HepG2 (cell line): Measurements from ENCODE around the gene PTPA. TPM values are rescaled to one million over a fixed set of nuclear protein-coding genes. Genes with fewer than 3 reads are reported as not detected.

Experiments
- ATAC-seq: fragments of 200-7000 bp; cut with Tn5 transposase; 3 replicates; pipeline ENCODE4 v1.9.1; 2020; ENCODE audit warnings: mild to moderate bottlenecking, moderate library complexity
- BruUV-seq: library from RNA; stranded (reverse); fragments of 400-500 nt; replicated peaks from 2 replicates; lab custom pipeline; 2021; lab: Mats Ljungman, UMichigan
- CTCF ChIA-PET: fragments of 300-600 bp; formaldehyde crosslinking; extraction: SDS; loops from one replicate; lab custom pipeline; 2021; ENCODE audit warnings: low total read pairs, inconsistent platforms, low intra/inter-chr PET ratio; lab: Yijun Ruan, JAX
- POLR2A ChIA-PET: fragments of 350-600 bp; sonication (Branson Sonifier 250); formaldehyde crosslinking; loops from one replicate; lab custom pipeline; 2020; ENCODE audit warnings: antibody characterized with exemption, inconsistent platforms; lab: Yijun Ruan, JAX
- DNase-seq: peaks from one replicate; pipeline ENCODE4 v3.0.0-alpha.2; 2015; ENCODE audit warnings: low spot score
- FAIRE-seq: peaks from 3 replicates; lab custom pipeline; 2011; peaks lifted over from hg19 to GRCh38; lab: Jason Lieb, UNC
- H2AFZ ChIP-seq: one replicate; pipeline ENCODE4 v1.6.1; 2011; ENCODE audit warnings: low read length, inconsistent platforms
- H3K27ac ChIP-seq: fragments of 300-600 bp; 3 replicates; pipeline ENCODE4 v1.8.0; 2011; ENCODE audit warnings: mixed run types, mild to moderate bottlenecking, mixed read lengths, low read length, inconsistent platforms; ENCODE audit not compliant: insufficient read depth; ENCODE audit errors: extremely low read length
- H3K27me3 ChIP-seq, 2 experiments: fragments of 200-600 bp in 1 of 2; 2 replicates in 1 of 2; 3 replicates in 1 of 2; pipeline versions ENCODE4 v1.6.0 to v1.8.0; 2011; ENCODE audit warnings: low read length in 2 of 2, mild to moderate bottlenecking in 2 of 2, moderate library complexity in 2 of 2, inconsistent platforms in 1 of 2; ENCODE audit not compliant: insufficient read depth in 2 of 2, control insufficient read depth in 1 of 2
- H3K36me3 ChIP-seq, 2 experiments: fragments of 200-600 bp in 1 of 2; replicated peaks in 1 of 2; 2 replicates in 1 of 2; 3 replicates in 1 of 2; pipeline versions ENCODE4 v1.5.1 to v1.8.0; 2011; ENCODE audit warnings: low read length in 2 of 2, inconsistent platforms in 1 of 2; ENCODE audit not compliant: insufficient read depth in 2 of 2, control insufficient read depth in 1 of 2
- H3K4me1 ChIP-seq: 2 replicates; pipeline ENCODE4 v1.5.1; 2012; ENCODE audit warnings: low read length, inconsistent platforms; ENCODE audit not compliant: insufficient read depth
- H3K4me2 ChIP-seq: 2 replicates; pipeline ENCODE4 v1.6.0; 2011; ENCODE audit warnings: low read depth, low read length, inconsistent platforms
- H3K4me3 ChIP-seq, 3 experiments: fragments of 200-600 bp in 1 of 3; sonication (generic), shearing (Covaris generic) in 1 of 3; replicated peaks in 1 of 3; 2 replicates each; pipeline ENCODE4 v1.5.1; 2011 to 2016; ENCODE audit warnings: low read length in 3 of 3, inconsistent platforms in 2 of 3, low read depth in 2 of 3, mild to moderate bottlenecking in 2 of 3, control low read depth in 1 of 3, mixed read lengths in 1 of 3; ENCODE audit not compliant: insufficient read depth in 1 of 3
- H3K79me2 ChIP-seq: one replicate; pipeline ENCODE4 v1.6.1; 2011; ENCODE audit warnings: low read length, inconsistent platforms; ENCODE audit not compliant: insufficient read depth
- H3K9ac ChIP-seq: 2 replicates; pipeline ENCODE4 v1.6.0; 2011; ENCODE audit warnings: mild to moderate bottlenecking, low read depth, low read length, inconsistent platforms; ENCODE audit not compliant: insufficient read depth
- H3K9me3 ChIP-seq: 2 replicates; pipeline ENCODE4 v1.5.1; 2012; ENCODE audit warnings: mild to moderate bottlenecking, low read length
- H4K20me1 ChIP-seq: 2 replicates; pipeline ENCODE4 v1.6.0; 2011; ENCODE audit warnings: inconsistent platforms, mild to moderate bottlenecking, low read length, moderate library complexity; ENCODE audit not compliant: insufficient read depth
- CHCHD3 ChIP-seq: sonication (generic); formaldehyde crosslinking; IDR thresholded peaks from 2 replicates; pipeline ENCODE4 v1.8.0; 2022; ENCODE audit warnings: mild to moderate bottlenecking, missing genetic modification reagents, moderate library complexity
- DNMT1 ChIP-seq: sonication (generic); formaldehyde crosslinking; IDR thresholded peaks from 2 replicates; pipeline ENCODE4 v1.5.1; 2020; ENCODE audit warnings: mild to moderate bottlenecking, missing genetic modification reagents
- ETV6 ChIP-seq: sonication (generic); formaldehyde crosslinking; conservative IDR thresholded peaks from 2 replicates; pipeline ENCODE4 v1.4.0; 2020; ENCODE audit warnings: missing genetic modification reagents
- FOXK2 ChIP-seq: fragments of 450-650 bp; IDR thresholded peaks from 2 replicates; pipeline ENCODE4 v1.6.1; 2016
- GTF3A ChIP-seq: sonication (generic); formaldehyde crosslinking; conservative IDR thresholded peaks from 2 replicates; pipeline ENCODE4 v1.4.0; 2020; ENCODE audit warnings: mild to moderate bottlenecking, missing genetic modification reagents
- HCFC1 ChIP-seq: fragments of 150-350 bp; IDR thresholded peaks from 2 replicates; pipeline ENCODE4 v1.6.1; 2014; ENCODE audit warnings: low read depth, low read length
- MATR3 ChIP-seq: sonication (generic); formaldehyde crosslinking; IDR thresholded peaks from 2 replicates; pipeline ENCODE4 v1.4.0; 2020; ENCODE audit warnings: missing genetic modification reagents
- NFE2 ChIP-seq: sonication (generic); formaldehyde crosslinking; IDR thresholded peaks from 2 replicates; pipeline ENCODE4 v1.4.0; 2020; ENCODE audit warnings: missing genetic modification reagents
- NR2F6 ChIP-seq, 2 experiments: IDR thresholded peaks; 2 replicates each; pipeline ENCODE4 v1.6.1; 2016; ENCODE audit warnings: antibody characterized with exemption in 1 of 2, mild to moderate bottlenecking in 1 of 2
- SIN3B ChIP-seq: fragments of 150-350 bp; IDR thresholded peaks from 2 replicates; pipeline ENCODE4 v1.6.1; 2014; ENCODE audit warnings: low read length
- SRF ChIP-seq: IDR thresholded peaks from 2 replicates; pipeline ENCODE4 v1.6.1; 2011; ENCODE audit warnings: mild to moderate bottlenecking, low read depth, low read length, moderate library complexity
- THYN1 ChIP-seq: sonication (generic); formaldehyde crosslinking; IDR thresholded peaks from 2 replicates; pipeline ENCODE4 v1.8.1; 2023; ENCODE audit warnings: low read depth, mild to moderate bottlenecking, moderate library complexity, missing genetic modification reagents, borderline replicate concordance
- ZEB1 ChIP-seq: IDR thresholded peaks from 2 replicates; pipeline ENCODE4 v1.6.1; 2012; ENCODE audit warnings: mild to moderate bottlenecking, low read depth, inconsistent platforms; ENCODE audit not compliant: insufficient replicate concordance
- ZFP36L1 ChIP-seq: sonication (generic); formaldehyde crosslinking; IDR thresholded peaks from 2 replicates; pipeline ENCODE4 v1.8.0; 2022; ENCODE audit warnings: mild to moderate bottlenecking, missing genetic modification reagents, moderate library complexity
- ZNF224 ChIP-seq: sonication (generic); formaldehyde crosslinking; IDR thresholded peaks from 2 replicates; pipeline ENCODE4 v1.5.0; 2020; ENCODE audit warnings: mild to moderate bottlenecking, missing genetic modification reagents
- ZNF441 ChIP-seq: sonication (generic); formaldehyde crosslinking; IDR thresholded peaks from 2 replicates; pipeline ENCODE4 v1.7.0; 2021; ENCODE audit warnings: missing genetic modification reagents, borderline replicate concordance
- ZNF703 ChIP-seq: sonication (generic); formaldehyde crosslinking; IDR thresholded peaks from 2 replicates; pipeline ENCODE4 v1.5.1; 2020; ENCODE audit warnings: missing genetic modification reagents, mild to moderate bottlenecking, moderate library complexity, borderline replicate concordance
- ZNF75D ChIP-seq: sonication (generic); formaldehyde crosslinking; IDR thresholded peaks from 2 replicates; pipeline ENCODE4 v1.8.1; 2023; ENCODE audit warnings: missing genetic modification reagents, mild to moderate bottlenecking, borderline replicate concordance
- ZSCAN25 ChIP-seq: sonication (generic); formaldehyde crosslinking; IDR thresholded peaks from 2 replicates; pipeline ENCODE4 v1.8.0; 2022; ENCODE audit warnings: mild to moderate bottlenecking, missing genetic modification reagents
- WGBS: methylation state at CpG from one replicate; pipeline ENCODE4 v1.1.6; 2017; ENCODE audit warnings: low lambda C conversion rate; 5-methylcytosine and 5-hydroxymethylcytosine counted together
- in situ Hi-C: cut with HindIII; loops from 2 replicates; pipeline ENCODE4 v1.10.0; 2017; ENCODE audit warnings: low pct_unique_long_range_greater_than_20kb; ENCODE audit not compliant: extremely low pct_ligation_motif_present
- intact Hi-C: fragments of 100-400 bp; cut with micrococcal nuclease; formaldehyde crosslinking; loops from one replicate; pipeline ENCODE4 v1.10.0; 2022; ENCODE audit not compliant: unreplicated experiment
- polyA plus RNA-seq, 8 experiments: library from polyadenylated mRNA; depleted of rRNA in 3 of 8; stranded (reverse) in 7 of 8; unstranded in 1 of 8; fragments of >200 nt; fragmentation: Illumina TruSeq in 4 of 8; extraction: Trizol in 4 of 8; gene quantifications; 2 replicates each; pipeline versions ENCODE4 v1.2.1 to v1.2.3, GENCODE V29; 2011 to 2016; ENCODE audit warnings: low read depth in 4 of 8, missing spikeins in 1 of 8, mixed read lengths in 1 of 8; ENCODE audit not compliant: insufficient read depth in 1 of 8
- total RNA-seq, 5 experiments: library from RNA; depleted of rRNA; stranded (reverse); fragments of >200 nt; fragmentation: Illumina TruSeq; extraction: Trizol; gene quantifications; 2 replicates each; pipeline ENCODE4 v1.2.3, GENCODE V29; 2016; ENCODE audit warnings: low read depth in 1 of 5
- TF ChIP-seq, protein P1 (sequence below): IDR thresholded peaks from 2 replicates; pipeline ENCODE4 v1.6.1; 2016; ENCODE audit warnings: low read depth, control low read depth
- TF ChIP-seq, protein P2 (sequence below): sonication (generic); formaldehyde crosslinking; IDR thresholded peaks from 2 replicates; pipeline ENCODE4 v1.4.0; 2020; ENCODE audit warnings: missing genetic modification reagents, low read depth, mild to moderate bottlenecking, borderline replicate concordance
- TF ChIP-seq, protein P3 (sequence below): IDR thresholded peaks from 2 replicates; pipeline ENCODE4 v1.6.1; 2016

Gene PTPA
- total and polyA plus RNA-seq, 2 of the 13 experiments (the other 11 are each of a cell fraction or from before 2014, with no cell fraction given) = 79.3 to 105 TPM

DNA sequence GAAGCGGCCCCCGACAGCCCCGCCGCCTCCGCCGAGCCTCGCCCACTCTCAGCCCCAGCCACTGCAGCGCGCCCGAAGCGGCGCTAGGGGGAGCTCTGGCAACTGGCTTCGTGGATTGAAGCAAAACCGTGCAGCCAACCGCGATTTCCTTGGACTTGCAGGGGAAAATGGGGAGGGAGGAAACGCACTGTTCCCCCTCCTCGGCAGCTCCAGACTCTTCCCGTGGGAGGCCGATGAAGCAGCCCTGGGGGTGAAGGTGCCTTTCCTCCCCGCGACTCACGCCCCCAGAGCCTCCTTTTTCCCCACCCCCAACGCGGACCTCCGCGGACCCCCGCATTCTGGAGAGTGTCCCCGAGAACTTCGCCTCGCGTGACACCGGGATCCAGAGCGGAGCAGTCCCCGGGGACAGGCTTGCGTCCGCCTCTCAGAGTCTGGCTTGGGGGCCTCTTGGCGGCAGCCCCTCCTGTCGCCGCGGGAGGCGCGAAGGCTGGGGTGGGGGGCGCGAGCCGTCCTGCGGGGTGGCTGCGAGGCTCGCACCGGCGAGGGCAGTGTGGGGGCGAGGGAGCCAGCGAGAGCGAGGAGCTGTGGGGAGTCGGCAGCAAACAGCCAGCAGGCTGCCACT is 63.0 kb downstream of the PTPA start:
- no peak overlapping the region for H2AFZ ChIP-seq
- no peaks in the 10 kb centered on the region for H3K36me3 ChIP-seq
- 1% methylated on average over 21 of the region's 55 CpGs for WGBS
- ChIA-PET POLR2A (interaction anchor here (0.7 to 5.6 kb wide), 21 partner anchors 9 to 452 kb away, joined by 3 to 55 read pairs (median 5); partner anchors contain the start of gene NTMT1), CTCF (interaction anchor here (1.7 kb wide), 1 partner anchor 437 kb away, joined by 9 read pairs; no protein-coding TSS in a partner anchor)
- H3K4me3 ChIP-seq = peak overlapping the region; percentile 83 to 93 (median 90)
- H4K20me1 ChIP-seq = peaks cover 3% of the 10 kb centered on the region; the same call in 1 of the 2 replicates
- H3K79me2 ChIP-seq = peaks cover 5% of the 10 kb centered on the region
- ATAC-seq = peak; percentile 42
- H3K9ac ChIP-seq = peak overlapping the region; percentile 78
- peak; percentile 68 for DNase-seq
- no peak for FAIRE-seq
- H3K4me2 ChIP-seq = peak overlapping the region; percentile 94
- in situ Hi-C loops (loop anchor here (10.0 kb wide), 2 partner anchors 301 to 441 kb away; no protein-coding TSS in a partner anchor), intact Hi-C loops (loop anchor here (10.0 kb wide), 3 partner anchors 171 to 451 kb away; partner anchors contain the start of genes C9orf50 and NTMT1)
- BruUV-seq = TSS peak; percentile 59
- H3K27me3 ChIP-seq = peaks cover 11 to 38% of the 10 kb centered on the region in 2 experiments
- H3K27ac ChIP-seq = peak overlapping the region; percentile 49
- no peaks in the 10 kb centered on the region for H3K9me3 ChIP-seq
- peaks cover 47% of the 10 kb centered on the region for H3K4me1 ChIP-seq
- TF ChIP-seq MATR3 = no peak
- no peak for TF ChIP-seq THYN1
- TF ChIP-seq ZNF703 = no peak
- no peak for TF ChIP-seq DNMT1 (CRISPR knock-in tag)
- TF ChIP-seq CHCHD3 = no peak
- TF ChIP-seq NR2F6 (IDR thresholded peaks at IDR 0.05) = no peak
- TF ChIP-seq NR2F6 (CRISPR knock-in tag; IDR thresholded peaks at IDR 0.05) = peak; percentile 33; the same call in 1 of the 2 replicates
- no peak for TF ChIP-seq ZNF75D (CRISPR knock-in tag)
- TF ChIP-seq SIN3B = no peak
- TF ChIP-seq, protein P1, sequence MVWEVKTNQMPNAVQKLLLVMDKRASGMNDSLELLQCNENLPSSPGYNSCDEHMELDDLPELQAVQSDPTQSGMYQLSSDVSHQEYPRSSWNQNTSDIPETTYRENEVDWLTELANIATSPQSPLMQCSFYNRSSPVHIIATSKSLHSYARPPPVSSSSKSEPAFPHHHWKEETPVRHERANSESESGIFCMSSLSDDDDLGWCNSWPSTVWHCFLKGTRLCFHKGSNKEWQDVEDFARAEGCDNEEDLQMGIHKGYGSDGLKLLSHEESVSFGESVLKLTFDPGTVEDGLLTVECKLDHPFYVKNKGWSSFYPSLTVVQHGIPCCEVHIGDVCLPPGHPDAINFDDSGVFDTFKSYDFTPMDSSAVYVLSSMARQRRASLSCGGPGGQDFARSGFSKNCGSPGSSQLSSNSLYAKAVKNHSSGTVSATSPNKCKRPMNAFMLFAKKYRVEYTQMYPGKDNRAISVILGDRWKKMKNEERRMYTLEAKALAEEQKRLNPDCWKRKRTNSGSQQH (CRISPR knock-in tag) = no peak
- TF ChIP-seq, protein P2, sequence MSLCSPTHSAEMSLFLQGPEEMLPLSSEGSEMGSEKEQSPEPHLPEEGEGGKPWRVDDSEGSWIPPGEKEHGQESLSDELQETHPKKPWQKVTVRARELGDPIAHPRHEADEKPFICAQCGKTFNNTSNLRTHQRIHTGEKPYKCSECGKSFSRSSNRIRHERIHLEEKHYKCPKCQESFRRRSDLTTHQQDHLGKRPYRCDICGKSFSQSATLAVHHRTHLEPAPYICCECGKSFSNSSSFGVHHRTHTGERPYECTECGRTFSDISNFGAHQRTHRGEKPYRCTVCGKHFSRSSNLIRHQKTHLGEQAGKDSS (CRISPR knock-in tag) = peak; percentile 47; the same call in 1 of the 2 replicates
- no peak for TF ChIP-seq ZNF224
- no peak for TF ChIP-seq SRF
- TF ChIP-seq ZEB1 = no peak
- no peak for TF ChIP-seq GTF3A (CRISPR knock-in tag)
- TF ChIP-seq, protein P3, sequence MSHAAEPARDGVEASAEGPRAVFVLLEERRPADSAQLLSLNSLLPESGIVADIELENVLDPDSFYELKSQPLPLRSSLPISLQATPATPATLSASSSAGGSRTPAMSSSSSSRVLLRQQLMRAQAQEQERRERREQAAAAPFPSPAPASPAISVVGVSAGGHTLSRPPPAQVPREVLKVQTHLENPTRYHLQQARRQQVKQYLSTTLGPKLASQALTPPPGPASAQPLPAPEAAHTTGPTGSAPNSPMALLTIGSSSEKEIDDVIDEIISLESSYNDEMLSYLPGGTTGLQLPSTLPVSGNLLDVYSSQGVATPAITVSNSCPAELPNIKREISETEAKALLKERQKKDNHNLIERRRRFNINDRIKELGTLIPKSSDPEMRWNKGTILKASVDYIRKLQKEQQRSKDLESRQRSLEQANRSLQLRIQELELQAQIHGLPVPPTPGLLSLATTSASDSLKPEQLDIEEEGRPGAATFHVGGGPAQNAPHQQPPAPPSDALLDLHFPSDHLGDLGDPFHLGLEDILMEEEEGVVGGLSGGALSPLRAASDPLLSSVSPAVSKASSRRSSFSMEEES (CRISPR knock-in tag) = no peak
- no peak for TF ChIP-seq ZNF441 (CRISPR knock-in tag)
- TF ChIP-seq NFE2 = no peak
- no peak for TF ChIP-seq FOXK2
- peak; percentile 76; the same call in 1 of the 2 replicates for TF ChIP-seq ZFP36L1
- peak; percentile 77 for TF ChIP-seq ZSCAN25 (CRISPR knock-in tag)
- TF ChIP-seq HCFC1 = no peak
- no peak for TF ChIP-seq ETV6 (CRISPR knock-in tag)
